ENCODE results near the gene PDCD2L. TPM values are rescaled to one million over a fixed set of nuclear protein-coding genes. Genes with fewer than 3 reads are reported as not detected.
"Not testable (repeated sequence)": the region's sequence is repeated elsewhere in the genome, so short reads cannot be mapped to it uniquely, and the experiment has no call there.

PDCD2L gene
- total RNA-seq, 1 experiment from 2014 or later = 31.5 TPM

GRCh38 chr19:34468409-34468808 lies 64.2 kb downstream of the PDCD2L start:
- no peak for DNase-seq
- Histone ChIP-seq H3K27me3 (ENCODE audit: low read length) (no peaks in the 10 kb centered on the region), H3K36me3 (ENCODE audit: low read depth, low read length) (peaks cover 49% of the 10 kb centered on the region), H3K4me2 (ENCODE audit: low read length) (no peak overlapping the region), H3K9me2 (replicated peaks; ENCODE audit: low read length) (no peaks in the 10 kb centered on the region), H3K9me3 (ENCODE audit: low read length) (no peaks in the 10 kb centered on the region), H3F3A (ENCODE audit: low read length, unreplicated experiment) (no peaks in the 10 kb centered on the region), H3K4me1 (ENCODE audit: insufficient read depth, low read length) (no peaks in the 10 kb centered on the region), H2AFZ (ENCODE audit: low read length) (no peak overlapping the region), H3K79me2 (ENCODE audit: low read length) (no peaks in the 10 kb centered on the region), H3K4me3 (ENCODE audit: low read length) (no peak overlapping the region), H4K20me1 (ENCODE audit: low read length) (no peaks in the 10 kb centered on the region), H3K9ac (ENCODE audit: low read length) (no peak overlapping the region), H3K27ac (ENCODE audit: low read length) (no peak overlapping the region)
- BruUV-seq (replicated peaks) = no TSS peak
- CTCF ChIA-PET = no interaction called here
- intact Hi-C loops (cut with micrococcal nuclease) = no loop called here
- ATAC-seq = peak; percentile 35; the same call in 1 of the 2 replicates
- POLR2A ChIA-PET (ENCODE audit: unreplicated experiment) = no interaction called here
- no peak for TF ChIP-seq EZH2phosphoT487 (IDR thresholded peaks at IDR 0.05; ENCODE audit: borderline replicate concordance, low read length)
- TF ChIP-seq EZH2 (IDR thresholded peaks at IDR 0.05; ENCODE audit: low read length, unreplicated experiment) = no peak
- TF ChIP-seq, protein P1, sequence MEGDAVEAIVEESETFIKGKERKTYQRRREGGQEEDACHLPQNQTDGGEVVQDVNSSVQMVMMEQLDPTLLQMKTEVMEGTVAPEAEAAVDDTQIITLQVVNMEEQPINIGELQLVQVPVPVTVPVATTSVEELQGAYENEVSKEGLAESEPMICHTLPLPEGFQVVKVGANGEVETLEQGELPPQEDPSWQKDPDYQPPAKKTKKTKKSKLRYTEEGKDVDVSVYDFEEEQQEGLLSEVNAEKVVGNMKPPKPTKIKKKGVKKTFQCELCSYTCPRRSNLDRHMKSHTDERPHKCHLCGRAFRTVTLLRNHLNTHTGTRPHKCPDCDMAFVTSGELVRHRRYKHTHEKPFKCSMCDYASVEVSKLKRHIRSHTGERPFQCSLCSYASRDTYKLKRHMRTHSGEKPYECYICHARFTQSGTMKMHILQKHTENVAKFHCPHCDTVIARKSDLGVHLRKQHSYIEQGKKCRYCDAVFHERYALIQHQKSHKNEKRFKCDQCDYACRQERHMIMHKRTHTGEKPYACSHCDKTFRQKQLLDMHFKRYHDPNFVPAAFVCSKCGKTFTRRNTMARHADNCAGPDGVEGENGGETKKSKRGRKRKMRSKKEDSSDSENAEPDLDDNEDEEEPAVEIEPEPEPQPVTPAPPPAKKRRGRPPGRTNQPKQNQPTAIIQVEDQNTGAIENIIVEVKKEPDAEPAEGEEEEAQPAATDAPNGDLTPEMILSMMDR (conservative IDR thresholded peaks at IDR 0.05; ENCODE audit: low read depth, low read length) = no peak

DNA sequence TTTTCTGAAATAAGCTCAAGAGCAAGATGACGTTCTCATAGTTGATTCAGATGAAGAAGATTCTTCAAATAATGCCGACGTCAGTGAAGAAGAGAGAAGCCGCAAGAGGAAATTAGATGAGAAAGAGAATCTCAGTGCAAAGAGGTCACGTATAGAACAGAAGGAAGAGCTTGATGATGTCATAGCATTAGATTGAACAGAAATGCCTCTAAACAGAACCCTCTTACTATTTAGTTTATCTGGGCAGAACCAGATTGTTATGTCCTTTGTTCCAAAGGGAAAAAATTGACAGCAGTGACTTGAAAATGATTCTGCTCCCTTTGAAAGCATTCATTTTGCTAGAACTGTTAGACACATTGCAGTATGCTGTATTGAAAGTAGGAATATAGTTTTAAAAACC lies 64.8 kb downstream of the PDCD2L start:
- H3K4me2 ChIP-seq (ENCODE audit: low read length); H3K9me3 ChIP-seq (ENCODE audit: low read length); intact Hi-C loops (cut with micrococcal nuclease); POLR2A ChIA-PET (ENCODE audit: unreplicated experiment); CTCF ChIA-PET; H3F3A ChIP-seq (ENCODE audit: low read length, unreplicated experiment); H3K79me2 ChIP-seq (ENCODE audit: low read length); H3K9me2 ChIP-seq (replicated peaks; ENCODE audit: low read length); H3K9ac ChIP-seq (ENCODE audit: low read length); H3K4me1 ChIP-seq (ENCODE audit: insufficient read depth, low read length); H3K27me3 ChIP-seq (ENCODE audit: low read length); BruUV-seq (replicated peaks); DNase-seq; H3K4me3 ChIP-seq (ENCODE audit: low read length); ATAC-seq; H2AFZ ChIP-seq (ENCODE audit: low read length); H4K20me1 ChIP-seq (ENCODE audit: low read length); H3K27ac ChIP-seq (ENCODE audit: low read length): not testable (repeated sequence)
- peaks cover 44% of the 10 kb centered on the region for H3K36me3 ChIP-seq (ENCODE audit: low read depth, low read length)

DNA sequence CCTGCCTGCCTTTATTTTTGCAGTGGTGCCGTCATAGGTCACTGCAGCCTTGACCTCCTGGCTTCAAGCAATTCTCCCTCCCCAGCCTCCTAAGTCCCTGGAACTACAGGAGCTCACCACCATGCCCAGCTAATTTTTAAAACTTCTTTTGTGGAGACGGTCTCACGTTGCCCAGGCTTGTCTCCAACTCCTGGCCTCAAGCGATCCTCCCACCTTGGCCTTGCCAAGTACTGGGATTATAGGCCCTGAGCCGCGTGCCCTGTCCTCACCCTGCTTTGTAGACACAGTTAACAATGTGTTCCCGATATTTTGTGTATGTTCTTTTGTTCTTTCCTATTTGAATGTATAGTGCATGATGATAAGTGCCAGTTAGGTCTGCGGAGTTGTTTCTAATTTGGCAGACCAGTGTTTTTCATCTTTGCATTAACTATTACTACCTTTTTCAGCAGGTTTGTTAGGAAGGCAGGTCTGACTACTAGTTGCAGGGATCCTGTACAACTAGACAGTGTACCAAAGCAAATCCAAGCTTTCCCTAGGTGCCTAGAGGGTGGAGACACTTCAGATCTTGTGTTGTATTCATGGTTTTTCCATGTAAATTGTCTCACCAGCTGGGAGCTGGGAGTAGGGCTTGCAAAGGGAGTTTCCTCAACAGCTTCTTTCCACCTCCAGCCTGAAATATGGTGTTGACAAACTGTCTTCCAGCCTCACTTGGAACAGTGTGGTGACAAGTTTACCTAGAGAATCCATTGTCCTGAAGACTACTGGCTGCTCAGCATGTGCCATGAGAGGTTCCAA lies 67.9 kb downstream of the PDCD2L start:
- H3K79me2 ChIP-seq (ENCODE audit: low read length) = no peaks in the 10 kb centered on the region
- H3K9me3 ChIP-seq (ENCODE audit: low read length) = no peaks in the 10 kb centered on the region
- BruUV-seq (replicated peaks) = no TSS peak
- no peak overlapping the region for H2AFZ ChIP-seq (ENCODE audit: low read length)
- ChIA-PET POLR2A (ENCODE audit: unreplicated experiment) (no interaction called here), CTCF (no interaction called here)
- intact Hi-C loops (cut with micrococcal nuclease) = no loop called here
- H3F3A ChIP-seq (ENCODE audit: low read length, unreplicated experiment) = peaks cover 3% of the 10 kb centered on the region
- TF ChIP-seq, protein P1 (conservative IDR thresholded peaks at IDR 0.05; ENCODE audit: low read depth, low read length) = no peak
- TF ChIP-seq EZH2phosphoT487 (IDR thresholded peaks at IDR 0.05; ENCODE audit: borderline replicate concordance, low read length) (no peak), EZH2 (IDR thresholded peaks at IDR 0.05; ENCODE audit: low read length, unreplicated experiment) (no peak)
- no peak for ATAC-seq
- H3K4me2 ChIP-seq (ENCODE audit: low read length) = no peak overlapping the region
- H3K4me1 ChIP-seq (ENCODE audit: insufficient read depth, low read length) = peaks cover 7% of the 10 kb centered on the region
- H3K9ac ChIP-seq (ENCODE audit: low read length) = no peak overlapping the region
- no peaks in the 10 kb centered on the region for H3K27me3 ChIP-seq (ENCODE audit: low read length)
- H3K27ac ChIP-seq (ENCODE audit: low read length) = no peak overlapping the region
- H4K20me1 ChIP-seq (ENCODE audit: low read length) = 0 out of 2 replicates have a peak, but pooled peaks cover 3% of the 10 kb centered on the region
- H3K36me3 ChIP-seq (ENCODE audit: low read depth, low read length) = peaks cover 35% of the 10 kb centered on the region
- no peaks in the 10 kb centered on the region for H3K9me2 ChIP-seq (replicated peaks; ENCODE audit: low read length)
- H3K4me3 ChIP-seq (ENCODE audit: low read length) = no peak overlapping the region
- no peak for DNase-seq

All from PC-3 (cell line).